DMS53 treated with DMSO at 0.1 percent for 48 hours (cell line): ENCODE data around the gene CFAP58.
A peak's percentile ranks its signal among the peaks of the same experiment; 100 is the strongest.

Experiments used
- DNase-seq: peaks from one replicate; lab custom pipeline; 2025; ENCODE audit not compliant: unreplicated experiment; lab: John Stamatoyannopoulos, UW

The CFAP58 gene

GRCh38 chr10:104353325-104354048, at the start of gene CFAP58:
TSS of gene CFAP58 (plus strand) at chr10:104353833. CDS start at chr10:104353898, 65 bp downstream.
- DNase-seq: peak; percentile 72

GRCh38 chr10:104304356-104304745, 49.3 kb upstream of the CFAP58 start:
- DNase-seq: no peak

DNA sequence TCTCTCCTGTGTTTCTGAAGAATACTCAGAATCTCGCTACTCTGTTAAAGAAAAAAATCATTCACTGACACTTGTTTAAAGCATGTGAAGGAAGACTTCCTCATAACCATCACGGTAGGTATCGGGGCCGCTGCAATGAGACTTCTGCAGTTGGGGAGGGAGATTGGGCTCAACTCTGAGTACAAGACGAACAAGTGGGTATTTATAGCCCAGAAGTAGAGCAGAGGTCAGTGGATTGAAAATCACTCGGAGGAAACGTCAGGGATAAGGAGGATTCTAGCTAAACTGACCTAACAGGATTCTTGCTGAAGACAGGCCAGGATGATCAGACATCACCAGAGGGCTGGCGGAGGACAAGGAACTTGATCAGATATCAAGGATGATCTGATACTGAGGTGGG, 48.7 kb upstream of the CFAP58 start:
- DNase-seq: no peak

DNA sequence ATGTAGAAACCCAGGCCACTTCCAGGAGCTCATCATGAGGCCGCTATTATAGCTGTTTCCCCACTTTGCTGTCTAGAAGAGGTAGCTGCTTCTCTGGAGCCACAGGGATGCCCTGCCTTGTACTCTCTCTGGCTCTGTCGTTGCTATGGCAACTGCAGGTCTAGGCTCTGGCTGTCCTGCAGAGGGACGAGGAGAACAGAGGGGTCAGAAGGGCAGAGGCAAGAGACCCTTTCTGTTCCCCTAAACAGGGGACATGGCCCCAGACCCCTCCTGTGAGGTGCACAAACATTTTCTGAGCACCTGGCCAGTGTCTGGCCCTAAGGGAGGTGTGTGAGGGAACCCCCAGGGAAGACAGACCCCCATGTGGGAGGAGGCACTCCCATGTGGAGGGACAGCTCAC, 46.7 kb upstream of the CFAP58 start:
- DNase-seq: no peak

DNA sequence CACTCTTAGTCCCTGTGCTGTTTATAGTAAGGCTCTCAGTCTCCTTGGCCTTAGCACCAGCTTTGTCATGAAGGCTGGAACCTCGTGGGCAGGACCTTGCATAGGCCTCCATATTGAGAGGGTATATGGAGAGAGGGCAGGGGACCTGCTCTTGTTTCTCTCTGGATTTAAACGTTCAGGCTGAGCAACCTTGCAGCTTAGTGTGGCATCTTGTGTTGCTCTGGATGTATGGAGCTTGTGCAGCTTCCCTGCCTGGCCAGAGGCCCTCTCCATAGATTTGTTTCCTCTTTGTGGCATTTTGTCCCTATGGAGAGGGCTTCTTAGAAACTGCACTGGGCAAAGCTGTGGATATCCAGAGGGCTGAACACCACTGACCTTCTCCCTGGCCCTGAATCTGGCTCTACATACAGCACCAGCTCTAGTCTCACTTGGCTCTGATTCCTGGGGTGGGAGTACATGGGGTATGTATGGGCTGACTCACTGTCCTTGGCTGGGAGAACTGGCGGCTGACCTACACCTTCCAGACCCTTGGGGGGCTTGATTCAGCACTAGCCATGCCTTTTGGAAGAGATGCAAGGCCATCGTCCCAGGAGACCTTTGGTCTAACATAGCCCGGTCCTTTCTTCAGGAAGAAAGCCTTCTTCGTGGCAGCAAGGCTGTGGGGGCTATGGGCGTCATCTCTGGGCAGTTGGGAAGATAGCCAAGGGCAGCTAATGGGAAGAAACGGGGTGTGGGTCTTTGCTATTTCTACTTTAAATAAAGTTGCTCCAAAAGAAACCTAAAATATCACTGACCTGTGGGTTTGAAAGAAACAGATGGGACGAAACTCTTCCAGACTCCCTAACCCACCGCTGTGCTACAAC, 45.8 kb upstream of the CFAP58 start:
- DNase-seq: no peak

DNA sequence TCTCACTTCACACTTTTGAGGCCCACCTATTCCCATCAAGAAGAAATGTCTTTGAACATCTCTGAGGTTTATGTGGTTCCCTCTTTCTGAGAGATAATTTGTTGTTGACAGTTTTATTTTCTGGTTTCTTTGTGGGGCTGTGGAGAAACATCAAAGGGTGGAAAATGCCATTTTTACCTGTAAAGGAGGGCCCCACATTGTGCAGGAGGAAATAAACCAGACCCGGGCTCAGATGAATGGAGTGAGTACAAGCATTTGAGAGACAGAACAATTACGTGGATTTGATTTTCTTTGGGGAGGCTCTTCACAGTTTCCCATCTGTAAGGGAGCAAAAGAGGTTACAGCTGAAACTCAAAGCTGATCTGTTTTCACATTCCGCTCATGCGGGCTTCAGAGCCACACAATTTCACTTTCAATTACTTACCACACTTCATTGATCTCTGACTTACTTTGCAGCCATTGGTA, 45.2 kb upstream of the CFAP58 start:
- DNase-seq: no peak

DNA sequence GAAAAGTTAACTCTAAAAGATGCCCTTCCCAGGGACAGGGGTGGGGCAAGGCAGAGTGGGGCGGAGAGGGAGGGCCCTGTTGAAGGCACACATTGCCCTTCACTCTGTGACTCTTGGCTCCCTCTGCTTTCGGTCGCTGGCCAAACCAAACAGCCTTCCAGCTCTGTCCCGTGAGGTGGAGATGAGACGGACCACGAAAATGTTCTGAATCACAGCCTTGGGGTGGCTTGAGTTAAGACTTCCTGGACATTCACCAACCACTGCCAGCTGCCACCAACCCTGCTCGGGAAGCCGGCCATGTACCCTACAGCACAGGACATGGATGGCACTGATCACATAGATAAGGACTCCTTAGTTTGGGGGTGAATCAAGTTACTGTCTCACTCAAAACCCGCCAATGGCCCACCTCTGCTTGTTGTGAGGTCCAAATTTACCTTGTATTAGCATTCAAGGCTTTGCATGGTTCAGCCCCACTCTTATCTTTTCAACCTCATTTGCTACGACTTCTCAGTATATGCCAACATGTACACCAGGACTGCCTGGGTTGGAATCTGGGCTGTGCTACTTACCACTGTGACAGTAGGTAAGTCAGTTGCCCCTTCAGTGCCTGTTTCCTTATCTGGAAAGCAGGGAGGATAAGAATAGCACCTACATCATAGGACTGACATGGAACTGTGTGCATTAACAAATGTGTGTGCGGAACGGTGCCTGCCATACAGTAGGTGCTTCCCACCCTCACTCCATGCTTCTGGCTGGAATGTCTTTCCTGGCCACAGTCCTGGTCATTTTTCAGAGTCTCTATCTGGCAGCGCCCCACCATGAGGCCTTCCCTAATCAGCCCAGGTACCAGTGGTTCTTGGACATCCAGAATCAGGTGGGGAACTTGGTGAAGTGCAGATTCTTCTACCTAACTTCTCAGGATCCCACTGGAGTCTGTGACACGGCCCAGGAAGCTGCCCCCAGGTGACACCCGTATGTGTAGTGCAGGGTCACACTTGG, 43.4 kb upstream of the CFAP58 start:
- DNase-seq: no peak

DNA sequence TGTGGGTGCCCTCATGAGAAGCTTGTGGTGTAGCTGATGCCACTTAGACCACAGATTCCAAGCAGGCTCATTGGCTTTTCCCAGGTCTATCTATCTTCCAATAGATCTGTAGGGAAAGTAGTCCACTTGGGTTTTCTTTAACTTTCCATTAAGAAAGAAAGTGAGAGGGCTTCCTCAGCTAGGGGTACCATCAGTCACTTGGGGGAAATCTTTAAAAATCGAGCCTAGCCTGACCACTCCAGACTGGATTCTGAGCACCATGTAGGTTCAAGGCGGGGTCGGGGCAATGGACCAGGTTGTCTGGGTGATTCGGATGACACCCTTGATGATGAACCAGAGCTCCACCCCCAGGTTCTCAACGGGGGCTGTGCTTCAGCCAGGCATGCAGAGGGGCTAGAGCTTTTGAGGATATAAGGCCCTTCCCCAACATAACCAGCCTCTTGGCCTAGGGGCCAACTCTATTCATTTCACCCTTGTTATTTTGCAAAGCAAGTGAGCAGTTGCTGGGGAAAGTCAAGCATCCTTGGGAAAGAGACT, 42.4 kb upstream of the CFAP58 start:
- DNase-seq: no peak

DNA sequence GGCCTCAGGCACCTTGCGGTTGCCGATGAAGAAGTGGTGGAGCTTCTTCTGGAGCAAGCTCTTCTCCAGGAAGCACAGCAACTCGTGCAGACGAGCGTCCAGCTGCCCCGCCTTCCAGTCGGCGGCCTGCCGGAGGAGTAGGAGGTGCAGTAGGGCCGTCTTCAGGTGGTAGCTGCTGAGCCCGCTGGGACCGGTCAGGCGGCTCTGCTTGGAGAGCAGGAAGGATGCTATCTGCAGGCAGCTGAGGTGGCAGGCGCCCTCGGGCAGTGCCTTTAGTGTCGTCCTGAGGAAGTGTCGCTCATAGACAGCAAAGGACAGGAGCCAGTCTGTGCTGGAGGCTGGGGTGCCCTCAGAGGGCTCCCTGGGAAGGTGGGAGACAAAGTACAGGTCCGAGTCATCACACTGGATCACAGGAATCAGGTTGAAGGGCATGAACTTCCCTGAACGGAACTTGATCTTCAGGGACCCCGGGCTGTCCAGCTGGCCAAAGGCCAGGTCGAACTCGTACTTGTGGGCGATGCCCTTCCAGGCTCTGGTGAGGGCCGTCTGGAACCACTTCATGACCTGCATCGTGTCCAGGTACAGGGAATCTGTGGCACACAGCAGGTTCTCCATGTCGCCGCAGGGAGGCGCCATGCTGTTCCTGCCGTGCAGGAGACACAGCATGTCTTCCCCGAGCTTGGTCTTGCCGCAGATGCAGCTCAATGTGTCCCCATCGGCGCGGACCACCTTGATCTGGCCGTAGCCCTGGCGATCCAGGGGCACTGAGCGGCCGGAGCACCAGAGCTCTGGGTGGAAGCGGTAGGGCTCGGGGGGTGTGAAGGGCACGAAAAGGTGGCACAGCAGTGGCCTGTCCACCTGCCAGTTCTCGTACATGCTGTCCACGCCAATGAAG, 38.8 kb upstream of the CFAP58 start:
- no peak for DNase-seq

- DNase-seq: no peak
These were observed 38.1 kb upstream of the CFAP58 start for GRCh38 chr10:104315486-104315921.

DNA sequence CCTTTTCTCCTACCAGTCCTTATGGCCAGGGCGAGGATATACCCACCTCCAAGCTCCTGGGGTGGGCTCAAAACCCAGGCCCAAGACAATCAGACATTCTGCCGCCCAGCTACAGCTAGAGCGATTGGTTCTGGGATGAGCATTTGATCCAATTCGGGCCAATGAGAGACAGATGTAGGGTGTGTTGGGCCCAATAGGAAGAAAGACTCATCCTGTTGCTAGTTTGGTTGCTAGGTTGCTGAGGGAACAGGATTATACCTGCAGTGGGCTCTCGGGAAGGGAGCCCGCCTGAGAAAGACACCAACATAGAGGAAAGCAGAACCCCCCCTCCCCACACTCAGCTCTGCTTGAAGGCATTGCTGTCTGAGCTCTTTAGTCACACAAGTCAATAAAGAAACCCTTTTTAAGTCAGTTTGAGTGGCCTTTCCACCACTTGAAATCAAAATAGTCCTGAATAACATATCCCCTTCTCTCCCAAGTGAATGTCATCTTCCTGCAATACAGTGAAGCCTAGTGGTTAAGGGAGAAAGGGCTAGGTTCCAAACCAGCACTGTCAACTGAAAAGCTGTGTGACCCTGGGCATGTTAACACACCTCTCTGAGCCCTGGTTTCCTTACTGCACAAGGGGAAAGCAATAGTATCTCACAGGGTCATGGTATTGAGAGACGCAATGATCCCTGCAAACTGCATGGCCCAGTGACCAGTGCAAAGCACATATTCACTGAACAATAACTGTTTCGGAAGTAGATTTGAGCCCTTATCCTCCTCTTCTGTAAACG, 37.1 kb upstream of the CFAP58 start:
- DNase-seq: no peak

GRCh38 chr10:104317269-104317710, 36.3 kb upstream of the CFAP58 start:
- no peak for DNase-seq

- no peak for DNase-seq
These were observed 35.8 kb upstream of the CFAP58 start for GRCh38 chr10:104317726-104318299.

GRCh38 chr10:104318326-104318725, 35.3 kb upstream of the CFAP58 start:
- DNase-seq: no peak

DNA sequence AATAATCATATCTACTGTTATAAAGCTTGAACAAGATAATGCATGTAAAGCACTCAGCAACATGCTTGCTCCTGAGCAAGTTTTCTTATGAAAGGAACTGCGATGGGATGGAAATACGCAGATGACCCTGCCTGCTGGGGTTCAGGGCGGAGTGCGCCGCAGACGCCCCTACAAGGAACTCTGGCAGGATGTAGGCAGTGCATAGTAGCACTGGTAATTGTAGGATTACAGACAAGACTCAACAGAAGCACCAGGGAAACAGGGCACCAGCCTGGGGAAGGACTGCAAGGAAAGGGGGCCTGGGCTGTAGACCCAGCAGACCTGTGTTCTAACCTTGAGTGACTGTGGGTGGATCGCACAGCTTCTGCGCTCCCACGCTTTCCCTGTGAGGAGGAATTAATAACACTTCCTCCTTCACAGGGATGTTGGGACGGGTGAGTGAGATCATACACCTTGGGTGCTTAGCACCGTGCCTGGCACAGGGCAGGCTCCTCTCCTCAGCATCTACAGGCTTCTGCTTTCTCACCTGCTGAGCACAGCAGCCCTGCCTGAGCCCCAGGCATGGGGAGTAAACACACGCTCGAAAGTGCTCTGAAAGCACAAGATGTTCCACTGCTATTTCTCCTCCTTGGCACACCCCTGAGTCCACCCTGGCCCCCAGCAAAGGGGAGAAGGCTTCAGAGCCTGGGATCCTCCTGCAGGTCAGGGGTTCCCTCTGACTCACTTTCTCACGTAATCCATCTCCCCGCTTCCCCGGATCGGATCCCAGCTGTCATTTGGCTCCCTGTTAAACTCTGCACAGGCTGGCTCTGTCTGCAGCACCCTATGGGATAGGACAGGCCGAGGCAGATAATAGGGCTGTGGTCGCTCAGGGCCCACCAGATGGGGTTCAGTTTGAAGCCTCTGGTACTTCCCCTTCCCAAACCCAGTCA, 34.6 kb upstream of the CFAP58 start:
- no peak for DNase-seq

DNA sequence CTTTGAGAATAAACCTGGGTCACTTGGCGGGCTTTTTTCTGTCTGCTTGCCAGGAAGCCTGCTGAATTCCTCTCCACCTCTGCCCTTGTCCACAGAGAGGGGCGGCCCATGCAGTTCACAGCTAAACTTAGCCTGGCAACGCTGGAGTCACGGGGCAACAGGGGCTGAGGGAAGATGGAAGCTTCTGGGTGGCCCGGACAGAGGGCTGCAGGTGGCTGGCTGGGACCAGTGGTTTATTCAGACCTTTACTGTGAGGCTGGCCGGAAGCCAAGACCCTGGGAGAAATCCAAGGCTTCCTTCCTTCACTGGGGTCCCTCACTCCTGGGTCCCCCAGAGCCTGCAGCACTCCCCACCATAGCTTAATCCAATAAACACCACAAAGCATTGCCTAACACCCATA, 32.4 kb upstream of the CFAP58 start:
- DNase-seq: no peak

DNA sequence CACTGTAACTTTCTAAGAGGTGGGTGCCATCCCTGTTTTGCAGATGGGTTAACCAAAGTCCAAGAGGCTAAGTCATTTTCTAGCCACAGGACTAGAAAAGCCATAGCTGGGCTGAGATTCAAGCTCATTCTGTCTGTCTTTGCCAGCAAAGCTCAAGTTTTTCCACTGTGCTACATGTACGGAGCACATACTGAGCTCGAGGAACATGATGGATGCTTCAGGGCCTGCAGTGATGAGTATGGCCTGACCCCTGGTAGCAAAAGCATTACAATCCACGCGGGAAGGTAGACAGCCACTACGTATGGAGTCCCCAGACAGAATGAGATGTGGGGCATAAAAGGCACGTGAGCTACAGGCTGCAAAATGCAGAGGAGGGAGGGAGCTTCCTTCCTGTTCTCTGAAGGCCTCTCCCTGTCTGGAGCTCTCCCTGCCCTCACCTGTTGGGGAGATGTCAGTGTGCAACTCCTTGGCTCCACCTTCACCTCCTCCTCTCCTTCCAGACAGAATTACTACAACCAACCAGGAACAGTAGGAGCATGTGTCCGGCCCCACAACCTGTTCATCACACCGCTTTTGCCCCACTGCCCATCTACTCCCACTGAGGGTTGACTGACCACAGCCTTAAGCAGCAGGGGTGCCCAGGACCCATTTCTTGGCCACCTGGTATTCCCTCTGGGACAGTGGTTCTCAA, 31.8 kb upstream of the CFAP58 start:
- no peak for DNase-seq
